Measurements from ENCODE around the gene ARHGEF4. TPM values are rescaled to one million over a fixed set of nuclear protein-coding genes. Genes with fewer than 3 reads are reported as not detected.
"Not testable (repeated sequence)": the region's sequence is repeated elsewhere in the genome, so short reads cannot be mapped to it uniquely, and the experiment has no call there.

Gene ARHGEF4
- total RNA-seq, 1 donor from 2014 or later: 12.1 TPM

- ATAC-seq (no peak), DNase-seq (ENCODE audit: low spot score) (no peak)
- intact Hi-C loops (cut with DNase I): no loop called here
Measured at GRCh38 chr2:130899306-130899705, 62.6 kb downstream of the ARHGEF4 start.

GRCh38 chr2:130901061-130901460, 64.3 kb downstream of the ARHGEF4 start:
- ATAC-seq: no peak
- no peak for DNase-seq (ENCODE audit: low spot score)
- intact Hi-C loops (cut with DNase I): no loop called here

GRCh38 chr2:130901626-130902025, 64.9 kb downstream of the ARHGEF4 start:
- ATAC-seq; intact Hi-C loops (cut with DNase I); DNase-seq (ENCODE audit: low spot score): not testable (repeated sequence)

GRCh38 chr2:130908832-130909231, 72.1 kb downstream of the ARHGEF4 start:
- intact Hi-C loops (cut with DNase I): no loop called here
- no peak for DNase-seq (ENCODE audit: low spot score)
- no peak for ATAC-seq

- ATAC-seq: no peak
- intact Hi-C loops (cut with DNase I): no loop called here
- no peak for DNase-seq (ENCODE audit: low spot score)
Measured at GRCh38 chr2:130910931-130911330, 74.2 kb downstream of the ARHGEF4 start.

- DNase-seq (ENCODE audit: low spot score): no peak
- intact Hi-C loops (cut with DNase I): no loop called here
- ATAC-seq: no peak
Measured at GRCh38 chr2:130911482-130911881, 74.8 kb downstream of the ARHGEF4 start.

GRCh38 chr2:130911996-130912395, 75.3 kb downstream of the ARHGEF4 start:
- intact Hi-C loops (cut with DNase I): no loop called here

GRCh38 chr2:130912471-130912870, 75.8 kb downstream of the ARHGEF4 start:
- no peak for ATAC-seq
- no peak for DNase-seq (ENCODE audit: low spot score)
- intact Hi-C loops (cut with DNase I): no loop called here

More at GRCh38 chr2:130911996-130912395, 75.3 kb downstream of the ARHGEF4 start:
- ATAC-seq: no peak
- no peak for DNase-seq (ENCODE audit: low spot score)

- ATAC-seq: no peak
- DNase-seq (ENCODE audit: low spot score): no peak
- intact Hi-C loops (cut with DNase I): no loop called here
Measured at GRCh38 chr2:130913891-130914290, 77.2 kb downstream of the ARHGEF4 start.

- ATAC-seq (no peak), DNase-seq (ENCODE audit: low spot score) (no peak)
- intact Hi-C loops (cut with DNase I): no loop called here
Measured at GRCh38 chr2:130915149-130915548, 78.4 kb downstream of the ARHGEF4 start.

- DNase-seq (ENCODE audit: low spot score) (no peak), ATAC-seq (no peak)
- intact Hi-C loops (cut with DNase I): no loop called here
Measured at GRCh38 chr2:130915595-130916437, 79.1 kb downstream of the ARHGEF4 start.

GRCh38 chr2:130916438-130916705, 79.7 kb downstream of the ARHGEF4 start:
- intact Hi-C loops (cut with DNase I): no loop called here
- no peak for ATAC-seq
- DNase-seq (ENCODE audit: low spot score): no peak

- DNase-seq (ENCODE audit: low spot score): no peak
- intact Hi-C loops (cut with DNase I): no loop called here
- ATAC-seq: no peak
Measured at GRCh38 chr2:130917006-130917688, 80.4 kb downstream of the ARHGEF4 start.

- DNase-seq (ENCODE audit: low spot score): no peak
- no peak for ATAC-seq
- intact Hi-C loops (cut with DNase I): no loop called here
Measured at GRCh38 chr2:130918393-130918792, 81.7 kb downstream of the ARHGEF4 start.

- ATAC-seq: peak; percentile 48
- peak; percentile 77 for DNase-seq (ENCODE audit: low spot score)
- intact Hi-C loops (cut with DNase I): no loop called here
Measured at GRCh38 chr2:130920415-130921163, 83.9 kb downstream of the ARHGEF4 start.

- intact Hi-C loops (cut with DNase I): no loop called here
- no peak for ATAC-seq
- DNase-seq (ENCODE audit: low spot score): no peak
Measured at GRCh38 chr2:130921164-130921476, 84.4 kb downstream of the ARHGEF4 start.

- intact Hi-C loops (cut with DNase I): no loop called here
- DNase-seq (ENCODE audit: low spot score) (no peak), ATAC-seq (no peak)
Measured at GRCh38 chr2:130922417-130922816, 85.7 kb downstream of the ARHGEF4 start.

- intact Hi-C loops (cut with DNase I): no loop called here
- DNase-seq (ENCODE audit: low spot score) (no peak), ATAC-seq (no peak)
Measured at GRCh38 chr2:130928385-130928784, 91.7 kb downstream of the ARHGEF4 start.

GRCh38 chr2:130930740-130931659, 94.3 kb downstream of the ARHGEF4 start:
- intact Hi-C loops (cut with DNase I): no loop called here
- ATAC-seq (no peak), DNase-seq (ENCODE audit: low spot score) (no peak)

All from sciatic nerve (tissue), 2 donors.